ENCODE data around the gene SRD5A3. TPM values are rescaled to one million over a fixed set of nuclear protein-coding genes. Genes with fewer than 3 reads are reported as not detected.

SRD5A3 gene
- total and polyA plus RNA-seq, 9 of the 15 experiments (the other 6 are each of a cell fraction or from before 2014, with no cell fraction given), result 2.5 to 37.0 (median 13.3) TPM

- TF ChIP-seq UBTF (IDR thresholded peaks at IDR 0.05; ENCODE audit: borderline replicate concordance in 1 of 2, low read depth in 2 of 2, low read length in 2 of 2) (no peak), SMARCA4 (IDR thresholded peaks at IDR 0.05) (no peak), SRSF7 (optimal IDR thresholded peaks at IDR 0.05; ENCODE audit: low read depth, low read length) (no peak), CTCF (IDR thresholded peaks at IDR 0.05 in 2 of 3, conservative IDR thresholded peaks at IDR 0.05 in 1 of 3; ENCODE audit: insufficient read depth in 2 of 3, low read depth in 1 of 3, low read length in 3 of 3) (no peak)
These were observed 47.6 kb downstream of the SRD5A3 start (continued) for GRCh38 chr4:55393461-55394320.

GRCh38 chr4:55395218-55395528 lies 49.1 kb downstream of the SRD5A3 start:
- H3K27ac ChIP-seq (ENCODE audit: extremely low read depth, low read depth, low read length), result peak overlapping the region; percentile 90
- H2AFZ ChIP-seq (ENCODE audit: low read depth, low read length), result peak overlapping the region; percentile 96
- H4K20me1 ChIP-seq (replicated peaks; ENCODE audit: control insufficient read depth, insufficient read depth, low read length), result peaks cover 27% of the 10 kb centered on the region
- 2% methylated on average over 4 of the region's 4 CpGs for WGBS (ENCODE audit: insufficient coverage, low coverage, missing lambda C conversion rate)
- in situ Hi-C loops (cut with MboI) (no loop called here), intact Hi-C loops (cut with micrococcal nuclease) (loop anchor here (1.0 to 5.0 kb wide), 2 partner anchors 49 to 237 kb away; partner anchors contain the start of gene SRD5A3)
- H3K9me3 ChIP-seq (replicated peaks; ENCODE audit: control insufficient read depth, insufficient read depth, low read depth, low read length), result no peaks in the 10 kb centered on the region
- H3K4me3 ChIP-seq, result peak overlapping the region; percentile 97
- ChIA-PET POLR2A (interaction anchor here (0.6 to 3.4 kb wide), 10 partner anchors 9 to 825 kb away, joined by 3 to 23 read pairs (median 4); partner anchors contain the start of genes CEP135 and SRD5A3), CTCF (ENCODE audit: low intra/inter-chr PET ratio) (no interaction called here)
- H3K9ac ChIP-seq (ENCODE audit: insufficient read depth in 1 of 2, low read depth in 2 of 2, low read length in 2 of 2), result peak overlapping the region; percentile 92 to 95
- DNase-seq (ENCODE audit: extremely low read depth in 1 of 4, low spot score in 3 of 4) (no peak), ATAC-seq (no peak), FAIRE-seq (peak; percentile 65)
- peak overlapping the region; percentile 93 for H3K4me2 ChIP-seq (ENCODE audit: insufficient read depth, low read length)
- H3K9me1 ChIP-seq (ENCODE audit: control insufficient read depth, insufficient read depth, low read length), result peaks cover 3% of the 10 kb centered on the region
- no peaks in the 10 kb centered on the region for H3K27me3 ChIP-seq (ENCODE audit: control insufficient read depth in 2 of 2, insufficient read depth in 2 of 2, low read length in 2 of 2)
- TSS peak; percentile 87 for BruUV-seq (replicated peaks)
- peaks cover 16 to 31% of the 10 kb centered on the region in 2 experiments; a peak in 4 of 5 replicates for H3K4me1 ChIP-seq (replicated peaks in 1 of 2; ENCODE audit: control insufficient read depth in 2 of 2, insufficient read depth in 2 of 2, low read length in 2 of 2)
- peaks cover 52% of the 10 kb centered on the region for H3K79me2 ChIP-seq (ENCODE audit: control insufficient read depth, insufficient read depth, low read length)
- H3K36me3 ChIP-seq (ENCODE audit: control insufficient read depth, insufficient read depth, low read length), result peaks cover 28% of the 10 kb centered on the region
- no peak for TF ChIP-seq ARID3B (CRISPR knock-in tag; IDR thresholded peaks at IDR 0.05; ENCODE audit: borderline replicate concordance)
- TF ChIP-seq ZNF408 (CRISPR knock-in tag; IDR thresholded peaks at IDR 0.05; ENCODE audit: low read depth), result no peak
- no peak for TF ChIP-seq TCF3 (CRISPR knock-in tag; IDR thresholded peaks at IDR 0.05)
- TF ChIP-seq SUPT5H (IDR thresholded peaks at IDR 0.05), result no peak
- no peak for TF ChIP-seq ZNF79 (CRISPR knock-in tag; IDR thresholded peaks at IDR 0.05; ENCODE audit: low read depth)
- 0 out of 2 replicates have a peak, but pooled peaks have one; percentile 32 for TF ChIP-seq SPI1 (IDR thresholded peaks at IDR 0.05; ENCODE audit: borderline replicate concordance, low read depth, low read length)
- TF ChIP-seq RNF2 (IDR thresholded peaks at IDR 0.05), result 0 out of 2 replicates have a peak, but pooled peaks have one; percentile 7
- no peak for TF ChIP-seq ATF2 (CRISPR knock-in tag; IDR thresholded peaks at IDR 0.05)
